Fibroblast of lung (primary cell): Measurements from ENCODE around the gene CDIPT. TPM values are rescaled to one million over a fixed set of nuclear protein-coding genes. Genes with fewer than 3 reads are reported as not detected.
A peak's percentile ranks its signal among the peaks of the same experiment; 100 is the strongest.

Experiments
- DNase-seq, 2 donors: peaks; one replicate each; pipeline versions ENCODE4 v3.0.0 to v3.0.0-alpha.2; 2010; ENCODE audit warnings: low read depth in 2 of 2
- H2AFZ ChIP-seq: 2 replicates; pipeline ENCODE4 v1.5.1; 2012; ENCODE audit warnings: low read length, control low read depth, inconsistent platforms
- H3K27ac ChIP-seq: 2 replicates; pipeline ENCODE4 v1.5.1; 2011; ENCODE audit warnings: low read length, control low read depth; ENCODE audit not compliant: insufficient read depth
- H3K27me3 ChIP-seq: 2 replicates; pipeline ENCODE4 v1.5.1; 2011; ENCODE audit warnings: mild to moderate bottlenecking, low read length; ENCODE audit not compliant: control insufficient read depth, insufficient read depth
- H3K36me3 ChIP-seq: 2 replicates; pipeline ENCODE4 v1.5.1; 2011; ENCODE audit warnings: low read length; ENCODE audit not compliant: control insufficient read depth, insufficient read depth
- H3K4me1 ChIP-seq: 2 replicates; pipeline ENCODE4 v1.5.1; 2011; ENCODE audit warnings: low read length; ENCODE audit not compliant: control insufficient read depth, insufficient read depth; ENCODE audit errors: extremely low read depth
- H3K4me2 ChIP-seq: 2 replicates; pipeline ENCODE4 v1.5.1; 2011; ENCODE audit warnings: low read length, control low read depth; ENCODE audit not compliant: insufficient read depth; ENCODE audit errors: extremely low read depth
- H3K4me3 ChIP-seq, 4 experiments: fragments of 200-600 bp in 1 of 4; sonication (generic) in 1 of 4; replicated peaks in 1 of 4; 2 replicates each; pipeline ENCODE4 v1.5.1; 2011 to 2016; ENCODE audit warnings: low read length in 4 of 4, low read depth in 3 of 4, mild to moderate bottlenecking in 3 of 4, control low read depth in 2 of 4, inconsistent platforms in 1 of 4, mixed read lengths in 1 of 4; ENCODE audit not compliant: insufficient read depth in 1 of 4; ENCODE audit errors: control extremely low read depth in 1 of 4
- H3K79me2 ChIP-seq: 2 replicates; pipeline ENCODE4 v1.5.1; 2012; ENCODE audit warnings: mild to moderate bottlenecking, low read length, inconsistent platforms; ENCODE audit not compliant: control insufficient read depth, insufficient read depth
- H3K9ac ChIP-seq: 2 replicates; pipeline ENCODE4 v1.5.1; 2011; ENCODE audit warnings: mild to moderate bottlenecking, low read length, control low read depth; ENCODE audit not compliant: insufficient read depth
- H3K9me3 ChIP-seq: 2 replicates; pipeline ENCODE4 v1.5.1; 2012; ENCODE audit warnings: low read depth, low read length; ENCODE audit not compliant: control insufficient read depth, insufficient read depth
- H4K20me1 ChIP-seq: 2 replicates; pipeline ENCODE4 v1.5.1; 2011; ENCODE audit warnings: low read length; ENCODE audit not compliant: control insufficient read depth, insufficient read depth; ENCODE audit errors: extremely low read depth
- EZH2 ChIP-seq: IDR thresholded peaks from 2 replicates; pipeline ENCODE4 v1.5.1; 2012; ENCODE audit warnings: low read length, control low read depth, mild to moderate bottlenecking; ENCODE audit errors: missing control alignments
- polyA plus RNA-seq, 2 donors: library from polyadenylated mRNA; depleted of rRNA in 1 of 2; stranded (reverse) in 1 of 2; unstranded in 1 of 2; fragments of >200 nt; gene quantifications; 2 replicates each; pipeline ENCODE4 v1.2.1, GENCODE V29; 2011 to 2012; ENCODE audit warnings: missing spikeins in 1 of 2
- total RNA-seq: library from RNA; depleted of rRNA; stranded (reverse); fragments of >200 nt; gene quantifications from 2 replicates; pipeline ENCODE4 v1.2.1, GENCODE V29; 2014
- TF ChIP-seq, protein P1 (sequence below), 2 donors: IDR thresholded peaks in 1 of 2; conservative IDR thresholded peaks in 1 of 2; 1 replicate in 1 of 2; 2 replicates in 1 of 2; pipeline ENCODE4 v1.5.1; 2011 to 2012; ENCODE audit warnings: low read length in 2 of 2, control low read depth in 1 of 2, inconsistent platforms in 1 of 2, low read depth in 1 of 2, mild to moderate bottlenecking in 1 of 2

The CDIPT gene
- total and polyA plus RNA-seq, 2 donors (not counting 1 experiment from before 2014, with no cell fraction given), result 84.9 to 99.6 TPM

DNA sequence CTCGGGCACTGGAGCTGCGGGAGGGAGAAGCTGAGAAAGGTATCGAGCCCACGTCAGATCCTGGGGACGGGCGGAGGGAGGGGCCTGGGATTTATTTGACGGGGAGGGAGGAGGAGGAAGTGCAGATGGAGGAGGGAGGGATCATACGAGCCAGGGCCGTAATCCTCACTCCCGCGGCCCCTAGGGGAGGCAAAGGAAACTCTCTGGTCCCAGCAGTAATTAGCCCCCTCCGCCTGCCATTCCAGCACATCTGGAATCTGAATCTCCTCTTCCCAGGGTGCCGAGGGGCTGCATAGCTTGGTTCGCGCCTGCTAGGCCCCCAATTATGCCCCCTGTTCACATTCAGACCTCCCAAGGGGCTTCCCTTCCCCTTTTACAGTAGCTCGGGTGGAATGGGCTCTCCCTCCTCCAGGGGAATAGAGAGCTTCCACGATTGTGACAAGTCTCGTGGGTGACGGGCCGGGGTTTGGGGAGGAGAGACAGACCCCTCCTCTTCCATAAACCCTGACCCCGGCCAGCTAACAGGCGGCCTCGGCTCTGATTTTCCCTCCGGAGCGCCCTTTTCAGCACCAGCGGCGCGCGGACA lies 36.6 kb upstream of the CDIPT start, which contains the start of gene SEZ6L2:
TSS of gene SEZ6L2 (minus strand) at position 35 of the 586 bp plus-strand sequence. CDS start 531 bp downstream, outside the sequence.
- Histone ChIP-seq H3K9me3 (no peaks in the 10 kb centered on the region), H3K27ac (peak within 1 kb of the TSS; percentile 62)
- peak; percentile 81 to 93 for DNase-seq

DNA sequence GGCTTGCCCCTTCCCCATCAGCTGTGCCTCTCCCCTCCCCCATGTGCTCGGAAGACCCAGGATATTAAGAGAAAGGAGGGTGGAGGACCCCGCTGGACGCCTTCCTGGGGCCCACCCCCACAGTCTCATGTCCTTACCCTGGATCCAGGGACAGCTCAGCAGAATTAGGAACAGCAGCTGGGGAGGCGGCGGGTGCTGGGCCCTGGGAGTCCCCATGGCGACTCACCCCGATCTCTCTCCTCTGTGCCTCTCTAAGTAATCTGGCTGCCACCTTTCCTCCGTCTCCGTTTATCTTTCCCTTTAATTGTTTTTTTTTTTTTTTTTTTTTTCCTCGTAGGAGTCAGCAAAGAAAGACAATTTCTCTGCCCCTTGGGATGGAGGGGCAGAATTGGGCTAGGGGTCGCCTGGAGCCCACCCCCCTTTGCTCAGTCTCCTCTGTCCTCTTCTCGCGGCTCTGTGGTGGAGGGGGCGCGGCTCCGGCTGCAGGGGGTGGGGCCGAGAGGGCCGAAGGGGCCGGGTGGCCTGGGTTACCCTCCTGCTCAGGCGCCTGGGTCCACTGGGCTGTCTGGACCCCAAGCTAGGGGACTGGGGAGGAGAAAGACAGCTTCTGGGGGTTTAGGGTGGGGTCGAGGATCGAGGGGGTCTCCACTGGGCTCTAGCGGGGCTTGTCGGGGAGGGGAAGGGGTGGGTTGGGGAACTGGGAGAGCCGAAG lies 35.9 kb upstream of the CDIPT start:
- no peak overlapping the region for H3K9ac ChIP-seq
- peak overlapping the region; percentile 44 for H3K4me2 ChIP-seq
- TF ChIP-seq, protein P1, sequence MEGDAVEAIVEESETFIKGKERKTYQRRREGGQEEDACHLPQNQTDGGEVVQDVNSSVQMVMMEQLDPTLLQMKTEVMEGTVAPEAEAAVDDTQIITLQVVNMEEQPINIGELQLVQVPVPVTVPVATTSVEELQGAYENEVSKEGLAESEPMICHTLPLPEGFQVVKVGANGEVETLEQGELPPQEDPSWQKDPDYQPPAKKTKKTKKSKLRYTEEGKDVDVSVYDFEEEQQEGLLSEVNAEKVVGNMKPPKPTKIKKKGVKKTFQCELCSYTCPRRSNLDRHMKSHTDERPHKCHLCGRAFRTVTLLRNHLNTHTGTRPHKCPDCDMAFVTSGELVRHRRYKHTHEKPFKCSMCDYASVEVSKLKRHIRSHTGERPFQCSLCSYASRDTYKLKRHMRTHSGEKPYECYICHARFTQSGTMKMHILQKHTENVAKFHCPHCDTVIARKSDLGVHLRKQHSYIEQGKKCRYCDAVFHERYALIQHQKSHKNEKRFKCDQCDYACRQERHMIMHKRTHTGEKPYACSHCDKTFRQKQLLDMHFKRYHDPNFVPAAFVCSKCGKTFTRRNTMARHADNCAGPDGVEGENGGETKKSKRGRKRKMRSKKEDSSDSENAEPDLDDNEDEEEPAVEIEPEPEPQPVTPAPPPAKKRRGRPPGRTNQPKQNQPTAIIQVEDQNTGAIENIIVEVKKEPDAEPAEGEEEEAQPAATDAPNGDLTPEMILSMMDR (conservative IDR thresholded peaks at IDR 0.05 in 1 of 2, IDR thresholded peaks at IDR 0.05 in 1 of 2; ENCODE audit: low read depth in 1 of 2, low read length in 2 of 2), result no peak
- TF ChIP-seq EZH2, result no peak
- H3K9me3 ChIP-seq, result no peaks in the 10 kb centered on the region
- DNase-seq, result no peak
- peaks cover 10% of the 10 kb centered on the region for H3K27me3 ChIP-seq
- H3K79me2 ChIP-seq, result no peaks in the 10 kb centered on the region
- no peak overlapping the region for H3K27ac ChIP-seq
- no peaks in the 10 kb centered on the region for H3K36me3 ChIP-seq
- H4K20me1 ChIP-seq, result peaks cover 2% of the 10 kb centered on the region
- H3K4me3 ChIP-seq, result peak overlapping the region in 2 of 4 experiments; percentile 10 to 73
- H2AFZ ChIP-seq, result no peak overlapping the region
- no peaks in the 10 kb centered on the region for H3K4me1 ChIP-seq

More for the DNA sequence above, 36.6 kb upstream of the CDIPT start, which contains the start of gene SEZ6L2:
- peak within 1 kb of the TSS; percentile 76 for H2AFZ ChIP-seq
- H3K4me2 ChIP-seq, result peak within 1 kb of the TSS; percentile 79
- peak within 1 kb of the TSS; percentile 58 for H3K9ac ChIP-seq
- peak within 1 kb of the TSS; percentile 42 to 73 (median 56) for H3K4me3 ChIP-seq
- no peaks in the 10 kb centered on the region for H3K36me3 ChIP-seq
- no peaks in the 10 kb centered on the region for H3K4me1 ChIP-seq
- H4K20me1 ChIP-seq, result peaks cover under 1% of the 10 kb centered on the region
- H3K79me2 ChIP-seq, result no peaks in the 10 kb centered on the region
- peaks cover 10% of the 10 kb centered on the region for H3K27me3 ChIP-seq
- TF ChIP-seq EZH2, result peak; percentile 40
- TF ChIP-seq, protein P1 (conservative IDR thresholded peaks at IDR 0.05 in 1 of 2, IDR thresholded peaks at IDR 0.05 in 1 of 2; ENCODE audit: low read depth in 1 of 2, low read length in 2 of 2), result peak; percentile 37 to 38

DNA sequence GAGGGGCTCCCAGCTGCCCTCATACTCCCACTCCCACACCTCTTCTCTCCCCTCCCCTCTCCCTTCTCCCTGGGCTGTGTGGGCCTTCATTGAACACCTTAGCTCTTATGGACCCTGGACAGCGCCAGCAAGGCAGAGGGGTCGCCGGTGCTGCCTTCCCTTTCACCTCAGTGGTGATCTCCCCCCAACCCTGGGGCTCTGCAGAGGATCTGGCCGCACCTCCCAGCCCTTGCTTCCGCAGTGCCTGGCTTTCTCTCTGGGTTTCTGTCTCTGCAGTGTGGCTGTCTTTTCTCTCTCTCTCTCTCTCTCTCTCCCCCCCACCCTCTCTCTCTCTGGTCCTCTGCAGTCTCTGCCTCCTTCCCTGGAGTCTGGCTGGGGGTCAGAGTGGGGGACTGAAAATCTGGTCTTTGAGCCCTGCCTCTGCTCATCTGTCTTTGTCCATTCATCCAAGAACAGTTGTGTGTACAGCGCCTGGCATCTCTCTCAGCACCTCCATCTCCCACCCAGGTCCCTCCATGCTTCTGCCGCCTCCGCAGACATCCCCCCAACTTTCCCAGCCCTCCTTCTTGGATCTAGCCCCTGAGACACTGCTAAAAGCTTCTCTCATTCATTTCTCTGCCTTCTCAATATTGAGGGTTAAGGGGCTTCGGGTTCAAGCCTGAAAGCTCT lies 35.2 kb upstream of the CDIPT start:
- DNase-seq, result no peak
- TF ChIP-seq EZH2, result no peak
- TF ChIP-seq, protein P1 (conservative IDR thresholded peaks at IDR 0.05 in 1 of 2, IDR thresholded peaks at IDR 0.05 in 1 of 2; ENCODE audit: low read depth in 1 of 2, low read length in 2 of 2), result no peak
- H3K4me2 ChIP-seq, result no peak overlapping the region

More for the DNA sequence above, 35.2 kb upstream of the CDIPT start:
- Histone ChIP-seq H3K4me3 (peak overlapping the region in 2 of 4 experiments; percentile 10 to 73), H3K4me1 (no peaks in the 10 kb centered on the region), H3K9me3 (no peaks in the 10 kb centered on the region), H4K20me1 (peaks cover 2% of the 10 kb centered on the region), H2AFZ (no peak overlapping the region), H3K36me3 (no peaks in the 10 kb centered on the region), H3K27me3 (peaks cover 10% of the 10 kb centered on the region), H3K27ac (no peak overlapping the region), H3K9ac (no peak overlapping the region), H3K79me2 (no peaks in the 10 kb centered on the region)
